Stimulated activated CD4-positive, alpha-beta T cell treated with anti-CD3 and anti-CD28 coated beads, Interleukin-4, amount 100 ng/mL, for 4 hours (primary cell): ENCODE measurements around the gene ERCC8.

Source experiments
- DNase-seq, 2 experiments: peaks; one replicate each; pipeline ENCODE4 v3.0.0-alpha.2; 2020

The ERCC8 gene

DNA sequence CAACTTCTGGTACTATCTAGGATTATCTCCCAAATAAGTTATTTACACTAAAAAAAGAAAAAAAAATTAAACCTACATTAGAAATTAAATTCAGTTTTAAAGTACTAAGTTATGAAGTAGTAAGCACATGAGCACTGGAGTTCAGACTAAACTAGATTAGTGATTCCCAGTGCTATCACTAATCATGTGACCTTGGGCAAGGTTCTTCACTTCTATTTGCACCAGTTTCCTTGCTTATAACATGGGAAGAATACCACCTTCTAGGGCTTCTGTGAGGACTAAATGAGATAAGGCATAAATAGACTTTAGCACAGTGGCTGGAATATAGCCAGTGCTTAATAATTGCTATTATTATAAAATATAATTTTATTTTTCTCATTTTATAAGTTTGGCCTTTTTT, 111.3 kb downstream of the ERCC8 start:
- no peak for DNase-seq

DNA sequence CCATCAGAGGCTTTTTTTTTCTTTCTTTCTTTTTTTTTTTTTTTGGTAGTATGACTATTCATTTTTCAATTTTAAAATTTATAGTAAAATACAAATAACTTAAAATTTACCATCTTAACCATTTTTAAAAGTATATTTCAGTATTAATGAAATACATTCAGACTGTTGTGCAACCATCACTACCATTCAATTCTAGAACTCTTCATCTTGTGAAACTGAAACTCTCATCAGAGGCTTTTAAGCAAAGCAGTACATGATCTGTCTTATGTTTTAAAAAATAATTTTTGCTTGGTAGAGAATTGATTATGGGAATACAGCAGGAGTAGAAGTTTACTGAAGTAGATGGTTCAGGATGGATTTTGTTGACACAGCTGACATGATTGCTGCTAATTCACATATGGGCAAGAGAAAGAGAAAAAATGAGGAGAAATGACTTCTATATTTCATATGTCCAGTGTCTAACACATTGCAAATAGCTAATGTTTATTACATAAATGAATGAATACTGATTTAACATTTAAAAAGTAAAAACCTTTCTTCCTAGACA, 114.2 kb downstream of the ERCC8 start:
- DNase-seq = no peak

DNA sequence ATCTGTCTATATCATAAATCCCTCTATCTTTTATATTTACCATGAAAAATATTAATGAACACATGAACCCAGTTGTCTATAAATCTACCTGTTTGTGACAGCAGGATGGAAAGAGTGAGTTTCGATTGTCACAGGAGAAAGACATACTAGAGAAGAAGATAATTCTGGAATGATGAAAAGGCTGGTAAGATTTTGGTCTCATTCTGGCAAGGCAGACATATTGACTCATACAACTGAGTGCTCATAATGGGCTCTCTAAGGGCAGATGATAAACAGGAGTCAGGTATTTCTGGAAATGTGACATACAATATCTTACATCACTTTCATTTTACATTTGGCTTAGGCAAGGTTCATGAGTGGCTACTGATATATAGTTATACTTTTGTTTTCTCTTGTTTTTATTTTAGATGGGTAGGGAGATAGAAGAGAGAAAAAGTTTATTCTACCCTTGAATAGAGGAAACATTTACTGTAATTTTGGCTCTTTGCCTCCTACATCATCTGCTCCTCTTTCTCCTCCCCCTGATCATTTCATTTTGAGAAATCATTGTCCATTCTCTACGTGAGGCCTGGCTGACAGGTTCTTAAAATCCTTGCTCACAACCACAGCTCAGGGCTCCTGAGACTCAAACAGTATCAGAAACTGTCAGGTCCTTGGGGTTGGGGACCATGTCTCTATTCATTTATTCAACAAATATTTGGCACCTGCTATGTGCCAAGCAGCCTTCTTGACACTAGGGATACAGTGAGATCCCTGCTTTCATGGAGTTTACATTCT, 115.2 kb downstream of the ERCC8 start:
- no peak for DNase-seq

DNA sequence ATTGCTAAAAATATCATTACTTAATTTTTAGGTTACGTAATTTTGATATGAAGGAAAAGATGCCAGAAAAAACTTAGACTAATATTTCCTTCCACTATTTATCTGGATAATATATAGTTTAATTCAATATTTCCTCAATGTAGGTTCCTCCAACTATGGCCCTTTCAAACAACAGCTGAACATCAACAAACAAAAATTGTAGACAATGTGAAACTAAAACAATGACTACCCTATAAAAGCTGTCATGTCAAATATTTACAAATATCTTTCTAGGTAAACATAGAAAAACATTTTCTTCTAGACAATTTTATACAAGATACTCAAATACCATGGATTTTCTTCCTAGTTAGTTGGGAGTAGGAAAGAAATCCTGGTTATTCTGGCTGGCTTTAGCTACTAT, 117.7 kb downstream of the ERCC8 start:
- no peak for DNase-seq

DNA sequence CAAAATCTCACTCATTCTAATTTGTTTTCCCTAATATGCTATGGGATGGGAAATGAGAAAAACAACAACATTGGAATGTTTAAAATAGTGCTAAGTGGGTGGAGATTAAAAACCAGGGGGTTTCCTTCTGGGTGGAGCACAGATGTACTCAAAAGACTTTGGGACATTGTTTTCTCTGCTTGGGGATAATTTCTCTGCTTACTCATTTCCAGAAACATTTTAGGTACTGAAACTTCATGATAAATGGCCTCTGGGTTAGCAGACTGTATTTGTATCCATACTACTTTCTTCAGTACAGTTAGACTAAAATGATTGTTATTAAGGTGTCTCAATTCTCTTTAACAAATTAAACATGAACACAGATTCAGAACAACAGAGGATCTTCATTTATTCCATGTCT, 118.2 kb downstream of the ERCC8 start:
- DNase-seq = no peak
